Natural killer cell (primary cell): ENCODE results near the gene ZNF320. TPM values are rescaled to one million over a fixed set of nuclear protein-coding genes. Genes with fewer than 3 reads are reported as not detected.
"Not testable (repeated sequence)": the region's sequence is repeated elsewhere in the genome, so short reads cannot be mapped to it uniquely, and the experiment has no call there.

Experiments used
- ATAC-seq, 3 donors: fragments of 150-1000 bp in 2 of 3; fragments of 200-7000 bp in 1 of 3; cut with Tn5 transposase; 1 replicate in 1 of 3; 2 replicates in 2 of 3; pipeline ENCODE4 v1.10.0; 2021; ENCODE audit warnings: mild to moderate bottlenecking in 2 of 3, moderate library complexity in 2 of 3
- DNase-seq, 2 donors: peaks; one replicate each; pipeline versions ENCODE4 v3.0.0 to v3.0.0-alpha.2; 2013 to 2021; ENCODE audit warnings: mixed read lengths in 1 of 2
- H3K27ac ChIP-seq: one replicate; pipeline ENCODE4 v1.5.1; 2013; ENCODE audit warnings: mild to moderate bottlenecking, low read length
- H3K27me3 ChIP-seq: one replicate; pipeline ENCODE4 v1.6.1; 2013; ENCODE audit warnings: low read length; ENCODE audit not compliant: control insufficient read depth, insufficient read depth
- H3K36me3 ChIP-seq: one replicate; pipeline ENCODE4 v1.6.1; 2013; ENCODE audit warnings: low read length; ENCODE audit not compliant: control insufficient read depth, insufficient read depth
- H3K4me1 ChIP-seq: one replicate; pipeline ENCODE4 v1.6.1; 2013; ENCODE audit warnings: low read length; ENCODE audit not compliant: control insufficient read depth, insufficient read depth
- H3K4me3 ChIP-seq: one replicate; pipeline ENCODE4 v1.5.1; 2013; ENCODE audit warnings: low read length
- H3K9me3 ChIP-seq: one replicate; pipeline ENCODE4 v1.6.1; 2013; ENCODE audit warnings: low read length; ENCODE audit not compliant: control insufficient read depth, insufficient read depth
- H3K27ac Mint-ChIP-seq, 2 donors: one replicate each; pipeline ENCODE4 v1.8.0; 2022; ENCODE audit warnings: mild to moderate bottlenecking in 2 of 2, mixed read lengths in 2 of 2, moderate library complexity in 1 of 2
- H3K27me3 Mint-ChIP-seq, 2 donors: one replicate each; pipeline ENCODE4 v1.8.0; 2022; ENCODE audit warnings: low read depth in 2 of 2, mixed read lengths in 2 of 2
- H3K36me3 Mint-ChIP-seq: one replicate; pipeline ENCODE4 v1.8.0; 2022; ENCODE audit warnings: mixed read lengths
- H3K4me1 Mint-ChIP-seq, 2 donors: one replicate each; pipeline ENCODE4 v1.8.0; 2022; ENCODE audit warnings: mixed read lengths in 2 of 2
- H3K4me3 Mint-ChIP-seq: one replicate; pipeline ENCODE4 v1.8.0; 2022; ENCODE audit warnings: mild to moderate bottlenecking, moderate library complexity, mixed read lengths
- H3K9me3 Mint-ChIP-seq, 2 donors: one replicate each; pipeline ENCODE4 v1.8.0; 2022; ENCODE audit warnings: mixed read lengths in 2 of 2
- WGBS: methylation state at CpG from one replicate; pipeline ENCODE4 v1.1.7; 2013; ENCODE audit warnings: missing lambda C conversion rate; ENCODE audit not compliant: insufficient coverage; 5-methylcytosine and 5-hydroxymethylcytosine counted together
- intact Hi-C: fragments of 100-400 bp; cut with micrococcal nuclease; formaldehyde crosslinking; loops from one replicate; pipeline ENCODE4 v1.14.2; 2022
- total RNA-seq, 4 donors: library from RNA; stranded (reverse); fragments of 120-200 nt in 1 of 4; gene quantifications; one replicate each; pipeline versions ENCODE4 v1.2.3 to v1.2.4, GENCODE V29; 2013 to 2022
- TF ChIP-seq, protein P1 (sequence below): fragments of 200-600 bp; IDR thresholded peaks from one replicate; pipeline ENCODE4 v1.8.0; 2022; ENCODE audit warnings: antibody characterized with exemption

Gene ZNF320
- total RNA-seq, 3 donors from 2014 or later (not counting 1 experiment from before 2014, with no cell fraction given): 10.3 to 14.0 (median 11.9) TPM

DNA sequence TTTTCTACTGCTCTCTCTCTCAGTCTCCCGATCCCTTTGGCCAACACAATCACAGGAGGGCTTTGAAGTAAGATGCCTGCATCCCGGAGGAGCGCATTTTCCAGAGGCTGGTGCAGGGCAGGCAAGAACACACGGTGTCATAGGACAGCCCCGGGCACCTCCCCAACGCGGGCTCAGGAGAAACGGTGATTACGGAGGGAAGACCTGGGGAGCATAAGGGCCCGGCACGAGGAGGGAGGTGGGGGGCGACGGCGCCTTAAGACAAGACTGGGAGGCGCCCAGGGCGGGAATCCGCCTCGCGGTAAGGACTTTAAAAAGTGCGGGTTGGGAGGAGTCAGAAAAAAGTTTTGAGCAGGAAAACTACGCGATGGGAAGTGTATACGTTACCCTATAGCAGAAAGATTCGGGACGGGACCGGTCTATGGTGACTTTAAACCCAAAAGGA is 44.5 kb upstream of the ZNF320 start:
- Histone ChIP-seq H3K27me3 (no peaks in the 10 kb centered on the region), H3K27ac (peak overlapping the region; percentile 75), H3K36me3 (no peaks in the 10 kb centered on the region), H3K9me3 (peaks cover 16% of the 10 kb centered on the region), H3K4me3 (peak overlapping the region; percentile 74), H3K4me1 (peaks cover 21% of the 10 kb centered on the region)
- Mint-ChIP-seq H3K4me1 (peaks cover 24 to 35% of the 10 kb centered on the region in 2 donors), H3K36me3 (no peaks in the 10 kb centered on the region), H3K9me3 (no peaks in the 10 kb centered on the region), H3K27ac (peak overlapping the region; percentile 87 to 91), H3K27me3 (no peaks in the 10 kb centered on the region), H3K4me3 (peak overlapping the region; percentile 97)
- DNase-seq (peak; percentile 18 to 43), ATAC-seq (peak; percentile 22 to 25 (median 25))
- TF ChIP-seq, protein P1, sequence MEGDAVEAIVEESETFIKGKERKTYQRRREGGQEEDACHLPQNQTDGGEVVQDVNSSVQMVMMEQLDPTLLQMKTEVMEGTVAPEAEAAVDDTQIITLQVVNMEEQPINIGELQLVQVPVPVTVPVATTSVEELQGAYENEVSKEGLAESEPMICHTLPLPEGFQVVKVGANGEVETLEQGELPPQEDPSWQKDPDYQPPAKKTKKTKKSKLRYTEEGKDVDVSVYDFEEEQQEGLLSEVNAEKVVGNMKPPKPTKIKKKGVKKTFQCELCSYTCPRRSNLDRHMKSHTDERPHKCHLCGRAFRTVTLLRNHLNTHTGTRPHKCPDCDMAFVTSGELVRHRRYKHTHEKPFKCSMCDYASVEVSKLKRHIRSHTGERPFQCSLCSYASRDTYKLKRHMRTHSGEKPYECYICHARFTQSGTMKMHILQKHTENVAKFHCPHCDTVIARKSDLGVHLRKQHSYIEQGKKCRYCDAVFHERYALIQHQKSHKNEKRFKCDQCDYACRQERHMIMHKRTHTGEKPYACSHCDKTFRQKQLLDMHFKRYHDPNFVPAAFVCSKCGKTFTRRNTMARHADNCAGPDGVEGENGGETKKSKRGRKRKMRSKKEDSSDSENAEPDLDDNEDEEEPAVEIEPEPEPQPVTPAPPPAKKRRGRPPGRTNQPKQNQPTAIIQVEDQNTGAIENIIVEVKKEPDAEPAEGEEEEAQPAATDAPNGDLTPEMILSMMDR: no peak
- intact Hi-C loops: loop anchor here (1.0 to 10.0 kb wide), 4 partner anchors 19 to 197 kb away; partner anchors contain the start of genes ZNF320, ZNF816 and ZNF888
- under 1% methylated on average over 26 of the region's 26 CpGs for WGBS

DNA sequence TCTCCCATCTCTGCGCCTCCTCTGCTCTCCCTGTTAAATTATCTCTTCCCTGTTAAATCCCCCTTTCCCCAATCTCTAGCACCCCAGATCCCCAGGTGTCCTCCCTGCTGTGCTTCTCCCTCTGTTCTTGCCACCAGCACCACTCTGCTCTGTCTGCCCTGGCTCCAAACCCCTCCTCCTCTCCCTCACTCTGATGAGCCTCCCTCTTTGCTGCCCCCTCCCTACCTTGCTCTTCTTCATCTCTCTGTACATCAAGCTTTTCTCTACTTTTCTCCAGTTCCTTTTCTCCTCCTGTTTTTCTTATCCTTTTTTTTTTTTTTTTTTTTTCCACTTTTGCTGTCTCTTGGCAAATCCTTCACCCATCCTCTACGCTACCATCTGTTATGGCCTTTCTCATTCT is 44.1 kb upstream of the ZNF320 start:
- intact Hi-C loops: loop anchor here (5.0 to 10.0 kb wide), 2 partner anchors 44 to 197 kb away; partner anchors contain the start of gene ZNF320
- H3K4me3 ChIP-seq: peak overlapping the region; percentile 74
- H3K27me3 ChIP-seq, H3K27me3 Mint-ChIP-seq, ATAC-seq, H3K9me3 Mint-ChIP-seq, H3K36me3 Mint-ChIP-seq, H3K36me3 ChIP-seq: not testable (repeated sequence)
- WGBS: 48% methylated on average over 2 of the region's 2 CpGs
- H3K27ac ChIP-seq: peak overlapping the region; percentile 75
- Mint-ChIP-seq H3K4me3 (peak overlapping the region; percentile 97), H3K27ac (peak overlapping the region; percentile 87 to 91), H3K4me1 (peaks cover 24 to 40% of the 10 kb centered on the region in 2 donors)
- peaks cover 11% of the 10 kb centered on the region for H3K9me3 ChIP-seq
- peaks cover 21% of the 10 kb centered on the region for H3K4me1 ChIP-seq
- peak in 1 of 2 donors; percentile 19 for DNase-seq

DNA sequence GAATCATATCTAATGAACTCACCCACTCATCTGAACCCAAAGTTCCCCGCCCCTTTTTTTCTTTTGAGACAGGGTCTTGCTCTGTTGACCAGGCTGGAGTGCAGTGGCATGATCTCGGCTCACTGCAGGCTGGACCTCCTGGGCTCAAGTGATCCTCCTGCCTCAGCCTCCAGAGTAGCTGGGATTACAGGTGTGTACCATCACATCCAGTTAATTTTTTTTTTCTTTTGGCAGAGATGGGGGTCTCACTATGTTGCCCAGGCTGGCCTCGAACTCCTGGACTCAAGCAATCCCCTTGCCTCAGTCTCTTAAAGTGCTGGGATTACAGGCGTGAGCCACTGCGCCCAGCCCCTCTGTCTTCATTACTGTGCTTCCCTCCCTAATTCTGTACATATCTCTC is 43.5 kb upstream of the ZNF320 start:
- H3K27ac ChIP-seq, H3K27me3 ChIP-seq, H3K36me3 ChIP-seq, H3K36me3 Mint-ChIP-seq, H3K9me3 Mint-ChIP-seq, H3K27me3 Mint-ChIP-seq, H3K9me3 ChIP-seq, H3K4me3 ChIP-seq, DNase-seq, ATAC-seq: not testable (repeated sequence)
- peaks cover 21% of the 10 kb centered on the region for H3K4me1 ChIP-seq
- peaks cover 29 to 46% of the 10 kb centered on the region in 2 donors for H3K4me1 Mint-ChIP-seq
- peak overlapping the region; percentile 97 for H3K4me3 Mint-ChIP-seq
- intact Hi-C loops: loop anchor here (5.0 to 10.0 kb wide), 2 partner anchors 44 to 196 kb away; partner anchors contain the start of gene ZNF320
- peak overlapping the region; percentile 87 to 91 for H3K27ac Mint-ChIP-seq
- WGBS: 93% methylated on average over 5 of the region's 5 CpGs

DNA sequence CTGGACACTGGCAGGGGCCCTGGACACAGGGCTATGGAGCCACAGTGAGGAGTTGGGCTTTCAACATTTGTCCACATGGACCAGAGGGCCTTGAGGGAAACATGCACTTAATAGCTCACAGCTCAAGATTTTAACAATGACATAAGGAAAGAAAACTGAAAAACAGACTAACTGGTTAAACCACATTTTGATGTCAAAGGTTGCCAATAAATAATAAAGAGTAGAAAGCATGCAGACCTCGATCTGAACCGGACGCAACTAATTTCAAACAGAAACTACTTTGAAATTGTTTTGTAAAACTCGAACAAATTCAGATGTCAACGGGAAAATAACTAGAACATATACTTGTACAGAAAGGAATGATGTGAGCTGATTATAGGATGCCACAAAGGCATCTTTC is 41.3 kb upstream of the ZNF320 start:
- H3K4me1 ChIP-seq: peaks cover 24% of the 10 kb centered on the region
- H3K36me3 ChIP-seq: peaks cover 2% of the 10 kb centered on the region
- H3K9me3 Mint-ChIP-seq: no peaks in the 10 kb centered on the region
- H3K27ac Mint-ChIP-seq: peak overlapping the region; percentile 77 to 88
- TF ChIP-seq, protein P1: no peak
- no peaks in the 10 kb centered on the region for H3K27me3 ChIP-seq
- DNase-seq (no peak), ATAC-seq (no peak)
- peak overlapping the region; percentile 84 for H3K4me3 Mint-ChIP-seq
- H3K4me3 ChIP-seq: no peak overlapping the region
- H3K4me1 Mint-ChIP-seq: peaks cover 30 to 47% of the 10 kb centered on the region in 2 donors
- no peaks in the 10 kb centered on the region for H3K9me3 ChIP-seq
- H3K27ac ChIP-seq: no peak overlapping the region
- WGBS: 10% methylated on average over 3 of the region's 5 CpGs
- intact Hi-C loops: no loop called here
- no peaks in the 10 kb centered on the region for H3K27me3 Mint-ChIP-seq
- no peaks in the 10 kb centered on the region for H3K36me3 Mint-ChIP-seq
